H1 (cell line): ENCODE results near the gene SMPD2. TPM values are rescaled to one million over a fixed set of nuclear protein-coding genes. Genes with fewer than 3 reads are reported as not detected.
A peak's percentile ranks its signal among the peaks of the same experiment; 100 is the strongest.

Experiments used
- BCL11A ChIP-seq, 2 experiments: IDR thresholded peaks; one replicate each; pipeline ENCODE4 v1.6.1; 2011; ENCODE audit warnings: low read depth in 2 of 2, low read length in 2 of 2, mild to moderate bottlenecking in 2 of 2
- CHD7 ChIP-seq: fragments of 300-600 bp; sonication (generic); IDR thresholded peaks from 2 replicates; pipeline ENCODE4 v1.7.1; 2012; ENCODE audit warnings: low read length, moderate library complexity, mild to moderate bottlenecking, inconsistent platforms; ENCODE audit not compliant: insufficient replicate concordance
- GABPA ChIP-seq: IDR thresholded peaks from 2 replicates; pipeline ENCODE4 v1.6.1; 2011; ENCODE audit warnings: mild to moderate bottlenecking, low read length, moderate library complexity, borderline replicate concordance; ENCODE audit not compliant: insufficient read depth
- HDAC2 ChIP-seq, 2 experiments: fragments of 300-600 bp in 1 of 2; sonication (generic) in 1 of 2; IDR thresholded peaks; 2 replicates each; pipeline ENCODE4 v1.6.1; 2011 to 2012; ENCODE audit warnings: low read depth in 2 of 2, low read length in 2 of 2, mild to moderate bottlenecking in 2 of 2, moderate library complexity in 2 of 2, borderline replicate concordance in 1 of 2, inconsistent platforms in 1 of 2
- MAFK ChIP-seq: IDR thresholded peaks from 2 replicates; pipeline ENCODE4 v1.6.1; 2012; ENCODE audit warnings: low read depth, mild to moderate bottlenecking, improper control_type of control experiment, low read length
- RAD21 ChIP-seq, 2 experiments: IDR thresholded peaks in 1 of 2; conservative IDR thresholded peaks in 1 of 2; 2 replicates each; pipeline ENCODE4 v1.6.1; 2011; ENCODE audit warnings: low read depth in 2 of 2, low read length in 2 of 2, improper control_type of control experiment in 1 of 2, inconsistent platforms in 1 of 2, mild to moderate bottlenecking in 1 of 2, moderate library complexity in 1 of 2
- RFX5 ChIP-seq: IDR thresholded peaks from 2 replicates; pipeline ENCODE4 v1.6.1; 2011; ENCODE audit warnings: low read depth, low read length, improper control_type of control experiment, borderline replicate concordance
- SUZ12 ChIP-seq: fragments of 200-600 bp; sonication (generic); IDR thresholded peaks from 2 replicates; pipeline ENCODE4 v1.6.1; 2012; ENCODE audit warnings: mild to moderate bottlenecking, inconsistent platforms, low read length, moderate library complexity, mixed read lengths
- TAF7 ChIP-seq: optimal IDR thresholded peaks from 2 replicates; pipeline ENCODE3; 2011; ENCODE audit warnings: low read depth, mild to moderate bottlenecking, inconsistent platforms, low read length, moderate library complexity, borderline replicate concordance
- polyA plus RNA-seq, 7 experiments: library from polyadenylated mRNA; depleted of rRNA in 3 of 7; stranded (reverse) in 5 of 7; unstranded in 2 of 7; fragments of >200 nt in 5 of 7; fragments of 200-250 nt in 2 of 7; gene quantifications; 1 replicate in 5 of 7; 2 replicates in 1 of 7; 4 replicates in 1 of 7; pipeline versions ENCODE4 v1.2.1 to v1.2.3, GENCODE V29; 2011 to 2013; ENCODE audit warnings: missing spikeins in 2 of 7, mixed read lengths in 2 of 7
- total RNA-seq: library from RNA; stranded (reverse); fragmentation: NEBNext Ultra II Directional; extraction: Animal tissue kit (Norgen Biotek cat#: 25700); gene quantifications from 2 replicates; pipeline ENCODE4 v1.2.1, GENCODE V29; 2021

SMPD2 gene
- total and polyA plus RNA-seq, 2 of the 8 experiments (the other 6 are each of a cell fraction or from before 2014, with no cell fraction given): 11.5 to 17.2 TPM

GRCh38 chr6:109440331-109441068 is at the start of gene SMPD2, which contains the start of gene PPIL6 (continued):
- TF ChIP-seq MAFK (no peak), BCL11A (IDR thresholded peaks at IDR 0.05; ENCODE audit: low read depth in 2 of 2, low read length in 2 of 2) (no peak), RFX5 (peak; percentile 20; the same call in 1 of the 2 replicates), CHD7 (no peak), TAF7 (peak; percentile 59), GABPA (no peak), HDAC2 (IDR thresholded peaks at IDR 0.05; ENCODE audit: borderline replicate concordance in 1 of 2, low read depth in 2 of 2, low read length in 2 of 2) (peak in 1 of 2 experiments; percentile 19; a peak in 1 of 4 replicates), SUZ12 (0 out of 2 replicates have a peak, but pooled peaks have one; percentile 13), RAD21 (IDR thresholded peaks at IDR 0.05 in 1 of 2, conservative IDR thresholded peaks at IDR 0.05 in 1 of 2; ENCODE audit: low read depth in 2 of 2, low read length in 2 of 2) (no peak; a peak in 1 of 4 replicates)
